Hepatic stellate cell (primary cell): ENCODE data around the gene ERO1B.
"Not testable (repeated sequence)": the region's sequence is repeated elsewhere in the genome, so short reads cannot be mapped to it uniquely, and the experiment has no call there.

ENCODE experiments used
- DNase-seq: peaks from one replicate; pipeline ENCODE4 v3.0.0; 2011; ENCODE audit warnings: low spot score

The ERO1B gene

GRCh38 chr1:236251587-236251986 lies 30.2 kb downstream of the ERO1B start:
- DNase-seq: no peak

DNA sequence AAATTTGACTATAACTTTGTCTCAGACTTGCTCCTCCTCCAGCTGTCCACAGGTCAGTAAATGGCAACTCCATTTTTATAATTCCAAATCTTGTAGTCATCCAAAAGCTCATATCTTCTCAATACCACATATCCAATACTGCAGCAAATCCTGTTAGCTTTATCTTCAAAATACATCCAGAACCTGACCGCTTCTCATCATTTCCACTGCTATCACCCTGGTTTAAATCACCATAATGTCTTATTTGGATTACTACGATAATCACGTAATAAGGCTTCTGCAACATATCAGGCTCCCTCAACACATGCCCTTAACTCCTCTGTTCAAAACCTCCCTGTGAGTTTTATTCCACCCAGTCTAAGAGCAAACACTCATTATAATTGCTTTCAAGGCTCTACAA lies 34.5 kb downstream of the ERO1B start:
- no peak for DNase-seq

DNA sequence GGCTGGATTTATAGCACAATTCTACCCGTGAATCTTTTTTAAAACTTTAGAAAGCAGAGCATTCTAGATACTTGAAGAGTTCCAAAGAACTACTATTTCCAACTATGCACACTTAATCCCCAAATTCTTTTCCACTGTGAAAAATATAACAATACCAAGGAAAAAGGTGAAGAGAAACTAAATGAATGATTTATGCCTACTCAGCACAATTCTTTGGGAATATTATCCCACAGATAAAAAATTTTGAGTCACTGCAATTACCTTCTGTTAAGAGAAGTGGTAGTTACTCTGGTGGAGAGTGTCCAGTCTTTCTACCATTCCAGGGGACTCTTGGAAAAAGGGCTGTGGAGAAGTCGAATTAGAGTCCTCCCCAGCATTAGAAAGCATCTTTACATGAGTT lies 39.2 kb downstream of the ERO1B start:
- no peak for DNase-seq

- no peak for DNase-seq
These were observed 41.1 kb downstream of the ERO1B start for GRCh38 chr1:236240675-236241074.

GRCh38 chr1:236239092-236239585 lies 42.6 kb downstream of the ERO1B start:
- DNase-seq: no peak

DNA sequence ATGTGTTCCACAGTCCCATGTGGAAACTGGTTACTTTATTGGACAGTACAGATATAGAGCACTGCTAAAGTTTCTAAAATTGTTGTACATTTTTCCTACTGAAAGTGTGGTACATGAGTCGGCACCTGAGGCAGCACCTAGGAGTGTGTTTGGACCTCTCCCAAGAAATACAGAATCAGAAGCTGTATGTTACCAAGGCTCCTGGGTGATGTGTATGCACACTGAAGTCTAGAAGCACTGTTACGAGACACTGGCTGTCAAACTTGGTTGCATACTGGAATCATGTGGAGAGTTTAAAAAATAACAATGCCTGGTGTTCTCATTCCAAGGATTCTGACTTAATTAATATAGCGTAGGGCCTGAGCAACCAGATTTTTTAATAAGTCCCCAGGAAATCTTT lies 46.6 kb downstream of the ERO1B start:
- DNase-seq: no peak

DNA sequence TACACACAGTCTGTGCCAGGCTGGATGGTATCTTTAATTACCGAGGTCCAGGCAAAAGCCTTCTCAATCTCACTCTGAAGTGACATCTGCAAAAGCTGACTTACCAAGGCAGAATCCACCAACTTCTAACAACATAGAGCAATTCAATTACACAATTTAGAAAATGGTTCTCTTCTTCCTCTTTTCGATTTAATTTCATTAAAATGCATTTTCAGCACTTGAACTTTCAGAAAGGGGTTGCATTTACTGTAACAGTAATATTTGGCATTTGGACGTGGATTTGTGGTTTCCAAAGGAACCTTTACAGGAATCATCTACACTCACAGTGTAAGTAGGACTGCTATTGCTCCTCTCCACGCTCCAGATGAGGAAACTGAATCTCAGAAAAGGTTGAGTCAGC lies 53.3 kb downstream of the ERO1B start:
- DNase-seq: no peak

DNA sequence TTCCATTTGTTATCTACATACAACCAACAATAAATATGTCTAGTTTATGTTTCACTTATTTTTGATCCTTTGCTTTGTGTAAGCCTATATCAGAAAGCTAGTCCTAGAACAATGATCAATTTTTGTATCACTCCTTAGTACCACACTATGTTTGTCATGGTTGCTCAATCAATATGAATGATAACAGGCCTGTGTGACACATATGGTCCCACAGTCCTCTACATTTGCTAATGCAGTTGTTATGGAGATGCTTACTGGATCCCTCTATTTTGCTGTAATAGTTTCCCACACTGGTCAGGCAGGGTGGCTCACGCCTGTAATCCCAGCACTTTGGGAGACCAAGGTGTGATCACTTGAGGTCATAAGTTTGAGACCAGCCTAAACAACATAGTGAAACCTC lies 59.1 kb downstream of the ERO1B start:
- DNase-seq: no peak

GRCh38 chr1:236220473-236220872 lies 61.3 kb downstream of the ERO1B start:
- DNase-seq: no peak

DNA sequence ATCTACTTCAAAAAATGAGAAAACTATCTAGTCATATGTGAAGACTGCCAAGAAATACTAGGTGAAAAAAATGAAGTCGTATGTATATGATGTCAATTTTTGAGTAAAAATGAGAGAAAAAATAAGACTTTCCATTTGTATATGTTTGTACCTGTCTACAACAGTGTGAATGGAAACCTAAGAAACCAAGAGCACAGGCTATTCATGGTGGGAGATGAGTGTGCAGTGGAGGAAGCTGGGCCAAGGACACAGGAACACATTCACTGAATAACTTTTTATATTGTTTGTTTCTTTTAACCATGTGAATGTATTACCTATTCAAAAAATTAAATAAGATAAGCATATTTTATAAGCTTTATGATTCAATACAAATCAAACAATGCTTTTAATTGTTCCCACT lies 67.0 kb downstream of the ERO1B start:
- no peak for DNase-seq

- no peak for DNase-seq
These were observed 68.2 kb downstream of the ERO1B start for GRCh38 chr1:236213534-236213933.

GRCh38 chr1:236211815-236212214 lies 69.9 kb downstream of the ERO1B start:
- DNase-seq: no peak

DNA sequence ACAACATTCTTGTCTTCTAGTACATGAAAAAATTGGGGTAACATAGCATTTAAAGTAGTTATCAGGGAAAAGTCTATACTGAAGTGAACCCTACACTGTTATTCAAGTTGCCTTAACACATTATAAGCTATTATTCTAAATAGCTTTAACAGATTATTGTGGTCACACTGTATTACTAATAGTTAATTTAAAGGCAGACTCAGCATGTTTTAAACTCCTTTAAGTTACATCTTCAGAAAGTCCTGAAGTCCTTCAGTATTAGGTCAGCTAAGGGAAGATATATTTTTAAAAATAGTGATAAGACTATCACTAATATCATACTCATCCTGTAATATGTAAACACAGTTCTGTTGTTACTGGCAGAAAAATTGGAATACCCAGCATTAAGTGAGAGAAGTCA lies 72.0 kb downstream of the ERO1B start:
- no peak for DNase-seq

DNA sequence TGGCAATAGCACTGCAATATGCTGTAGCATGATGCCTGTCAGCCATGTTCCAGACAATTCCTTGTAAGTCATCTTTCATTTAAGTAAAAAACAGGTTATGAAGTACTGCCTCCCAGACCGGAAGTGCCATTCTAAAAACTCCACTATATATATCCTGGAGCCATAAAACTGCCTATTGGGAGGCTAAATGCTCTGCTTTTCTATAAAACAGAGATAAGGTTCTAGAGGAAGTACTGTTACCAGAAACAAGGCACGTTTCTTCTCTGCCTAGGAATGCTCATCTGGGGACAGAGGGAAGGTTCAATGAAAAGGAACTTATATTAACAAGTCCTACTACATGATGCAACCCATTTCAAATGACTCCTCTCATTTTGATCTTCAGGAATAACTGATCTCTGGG lies 72.6 kb downstream of the ERO1B start:
- DNase-seq: no peak

DNA sequence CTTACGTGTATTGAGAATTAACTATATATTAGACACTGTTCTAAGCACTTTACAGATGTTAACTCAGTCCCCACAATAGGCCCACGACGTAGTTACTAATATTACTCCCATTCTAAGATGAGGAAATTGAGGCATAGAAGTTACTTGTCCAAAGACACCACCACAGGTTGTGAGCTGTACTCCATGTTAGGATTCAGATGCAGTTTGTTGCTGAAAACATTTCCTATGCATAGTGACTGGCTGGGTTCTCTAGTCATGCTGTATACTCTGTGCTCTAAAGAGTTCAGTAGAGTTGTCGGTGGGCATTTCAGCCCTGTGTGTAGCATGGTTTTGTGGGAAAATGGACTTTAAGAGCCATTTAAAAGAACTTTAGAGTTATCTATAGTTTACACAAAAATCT lies 74.2 kb downstream of the ERO1B start:
- DNase-seq: no peak

- no peak for DNase-seq
These were observed 74.6 kb downstream of the ERO1B start for GRCh38 chr1:236207121-236207520.

DNA sequence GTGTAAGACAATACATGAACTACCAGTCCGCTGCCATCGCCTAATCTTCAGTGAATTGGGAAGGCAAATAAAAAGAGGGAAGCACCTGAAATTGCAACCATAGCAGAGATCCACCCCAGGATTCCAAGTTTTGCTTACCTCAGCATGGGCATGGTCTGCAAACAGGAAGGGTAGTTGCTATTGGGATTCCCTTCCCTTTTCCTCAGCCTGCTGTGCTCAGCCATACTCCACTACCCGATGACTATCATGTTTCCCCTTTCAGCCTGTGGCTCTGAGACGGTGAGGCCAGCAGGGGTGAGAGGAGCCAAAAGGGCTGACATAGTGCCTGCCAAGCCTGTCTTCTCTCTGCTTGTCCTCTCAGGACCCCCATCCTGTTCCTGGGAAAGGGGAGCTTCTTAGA lies 75.2 kb downstream of the ERO1B start:
- no peak for DNase-seq

- no peak for DNase-seq
These were observed 77.1 kb downstream of the ERO1B start for GRCh38 chr1:236204656-236205055.

DNA sequence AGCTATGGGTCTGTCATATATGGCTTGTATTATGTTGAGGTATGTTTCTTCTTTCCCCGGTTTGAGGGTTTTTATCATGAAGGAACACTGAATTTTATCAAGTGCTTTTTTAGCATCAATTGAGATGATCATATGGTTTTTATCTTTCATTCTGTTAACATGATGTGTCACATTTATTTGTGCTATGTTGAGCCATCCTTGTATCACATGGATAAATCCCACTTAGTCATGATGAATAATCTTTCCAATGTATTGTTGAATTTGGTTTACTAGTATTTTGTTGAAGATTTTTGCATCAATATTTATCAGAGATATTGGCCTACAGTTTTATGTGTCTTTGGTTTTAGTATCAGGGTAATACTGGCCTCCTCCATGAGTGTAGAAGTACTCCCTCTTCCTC lies 77.7 kb downstream of the ERO1B start:
- no peak for DNase-seq

- DNase-seq: no peak
These were observed 80.0 kb downstream of the ERO1B start for GRCh38 chr1:236201786-236202185.

DNA sequence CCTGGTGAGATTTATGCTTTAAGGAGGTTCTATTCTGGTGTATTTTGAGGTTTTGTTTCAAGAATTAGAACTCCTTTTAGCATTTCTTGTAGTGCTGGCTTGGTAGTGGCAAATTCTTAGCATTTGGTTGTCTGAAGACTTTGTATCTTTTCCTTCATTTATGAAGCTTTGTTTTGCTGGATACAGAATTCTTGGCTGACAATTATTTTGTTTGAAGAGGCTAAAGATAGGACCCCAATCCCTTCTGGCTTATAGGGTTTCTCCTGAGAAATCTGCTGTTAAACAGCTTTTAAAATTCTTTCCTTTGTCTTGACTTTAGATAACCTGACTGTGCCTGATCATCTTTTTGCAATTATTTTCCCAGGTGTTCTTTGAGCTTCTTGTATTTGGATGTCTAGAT lies 80.8 kb downstream of the ERO1B start:
- no peak for DNase-seq

DNA sequence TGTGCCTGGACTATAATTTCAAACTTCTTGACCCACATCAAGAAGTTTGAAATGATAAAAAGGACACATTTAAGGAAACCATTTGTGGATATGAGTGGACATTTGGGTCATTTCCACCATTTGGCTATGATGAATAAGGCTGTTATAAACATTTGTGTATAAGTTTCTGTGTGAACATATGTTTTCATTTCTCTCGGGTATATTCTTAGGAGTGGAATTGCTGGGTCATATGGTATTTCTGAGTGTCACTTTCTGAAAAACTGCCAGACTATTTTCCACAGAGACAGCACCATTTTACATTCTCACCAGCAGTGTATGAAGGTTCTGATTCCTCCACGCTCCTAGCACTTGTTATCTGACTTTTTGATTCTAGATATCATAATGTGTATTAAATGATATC lies 88.6 kb downstream of the ERO1B start:
- DNase-seq: no peak

DNA sequence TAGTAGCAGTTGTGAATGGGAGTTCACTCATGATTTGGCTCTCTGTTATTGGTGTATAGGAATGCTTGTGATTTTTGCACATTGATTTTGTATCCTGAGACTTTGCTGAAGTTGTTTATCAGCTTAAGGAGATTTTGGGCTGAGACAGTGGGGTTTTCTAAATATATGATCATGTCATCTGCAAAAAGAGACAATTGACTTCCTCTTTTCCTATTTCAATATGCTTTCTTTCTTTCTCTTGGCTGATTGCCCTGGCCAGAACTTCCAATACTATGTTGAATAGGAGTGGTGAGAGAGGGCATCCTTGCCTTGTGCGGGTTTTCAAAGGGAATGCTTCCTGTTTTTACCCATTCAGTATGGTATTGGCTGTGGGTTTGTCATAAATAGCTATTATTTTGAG lies 93.7 kb downstream of the ERO1B start:
- not testable (repeated sequence) for DNase-seq

DNA sequence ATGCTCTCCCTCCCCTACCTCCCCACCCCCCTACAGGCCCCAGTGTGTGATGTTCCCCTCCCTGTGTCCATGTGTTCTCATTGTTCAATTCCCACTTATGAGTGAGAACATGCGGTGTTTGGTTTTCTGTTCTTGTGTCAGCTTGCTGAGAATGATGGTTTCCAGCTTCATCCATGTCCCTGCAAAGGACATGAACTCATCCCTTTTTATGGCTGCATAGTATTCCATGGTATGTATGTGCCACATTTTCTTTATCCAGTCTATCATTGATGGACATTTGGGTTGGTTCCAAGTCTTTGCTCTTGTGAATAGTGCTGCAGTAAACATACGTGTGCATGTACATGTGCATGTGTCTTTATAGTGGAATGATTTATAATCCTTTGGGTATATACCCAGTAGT lies 95.3 kb downstream of the ERO1B start:
- not testable (repeated sequence) for DNase-seq

DNA sequence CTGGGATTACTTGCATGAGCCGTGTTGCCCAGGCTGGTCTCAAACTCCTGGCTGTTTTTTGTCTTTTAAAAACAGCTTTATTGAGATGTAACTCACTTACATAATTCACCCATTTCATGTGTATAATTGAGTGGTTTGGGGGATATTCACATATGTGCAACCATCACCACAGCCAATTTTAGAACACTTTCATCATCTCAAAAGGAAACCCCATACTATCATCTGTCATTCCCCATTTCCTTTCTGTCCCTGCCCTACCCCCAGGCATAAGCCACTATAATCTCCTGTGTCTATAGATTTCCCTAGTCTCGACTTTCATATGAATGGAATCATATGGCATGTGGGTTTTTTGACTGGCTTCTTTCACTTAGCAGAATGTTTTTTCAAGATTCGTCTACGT lies 96.1 kb downstream of the ERO1B start:
- DNase-seq: no peak
